ENCODE results near the gene TM4SF5. TPM values are rescaled to one million over a fixed set of nuclear protein-coding genes. Genes with fewer than 3 reads are reported as not detected.

Gene TM4SF5
- total and polyA plus RNA-seq, 2 experiments from 2014 or later = not detected

DNA sequence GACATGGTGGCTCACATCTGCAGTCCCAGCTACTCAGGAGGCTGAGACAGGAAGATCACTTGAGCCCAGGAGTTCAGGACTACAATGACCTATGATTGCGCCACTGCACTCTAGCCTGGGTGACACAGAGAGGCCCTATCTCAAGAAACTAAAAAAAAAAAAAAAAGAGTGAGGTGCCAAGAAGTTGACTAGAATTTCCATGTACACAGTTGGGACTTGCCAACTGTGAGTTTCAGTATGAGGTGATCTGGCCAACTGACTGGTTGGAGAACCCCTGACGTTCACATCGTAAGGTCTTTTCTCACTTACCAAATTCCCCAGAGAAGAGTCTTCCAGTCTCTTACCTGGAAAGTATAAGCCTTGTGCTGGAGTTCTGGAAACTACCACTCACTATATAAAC, 43.6 kb upstream of the TM4SF5 start:
- H3K4me3 ChIP-seq = no peak overlapping the region
- no peaks in the 10 kb centered on the region for H3K9me2 ChIP-seq (ENCODE audit: insufficient read depth)
- H3K4me2 ChIP-seq (ENCODE audit: unreplicated experiment) = no peak overlapping the region
- no peak overlapping the region for H2AFZ ChIP-seq
- H3K27me3 ChIP-seq (replicated peaks; ENCODE audit: insufficient read depth) = no peaks in the 10 kb centered on the region
- no peak overlapping the region for H3K27ac ChIP-seq
- WGBS, 2 experiments (ENCODE audit: low coverage in 1 of 2, low lambda C conversion rate in 2 of 2, missing lambda C conversion rate in 2 of 2) = 51 to 60% methylated on average over 3 of the region's 3 CpGs
- no peak for DNase-seq
- no peak for TF ChIP-seq EZH2 (IDR thresholded peaks at IDR 0.05; ENCODE audit: insufficient read depth, poor library complexity, severe bottlenecking)
- TF ChIP-seq EZH2phosphoT487 (IDR thresholded peaks at IDR 0.05; ENCODE audit: insufficient read depth, low read depth) = no peak
- 0 out of 2 replicates have a peak, but pooled peaks cover 5% of the 10 kb centered on the region for H3K79me2 ChIP-seq (ENCODE audit: insufficient read depth)
- H3K36me3 ChIP-seq (ENCODE audit: low read depth) = no peaks in the 10 kb centered on the region
- peaks cover 5% of the 10 kb centered on the region; the same call in 1 of the 2 replicates for H3K4me1 ChIP-seq (ENCODE audit: insufficient read depth)
- in situ Hi-C loops (cut with MboI) = no loop called here
- no peaks in the 10 kb centered on the region for H3F3A ChIP-seq (ENCODE audit: insufficient read depth)
- no peak overlapping the region for H3K9ac ChIP-seq
- H4K20me1 ChIP-seq (ENCODE audit: insufficient read depth) = no peaks in the 10 kb centered on the region
- no peaks in the 10 kb centered on the region for H3K9me3 ChIP-seq (ENCODE audit: low read depth)

DNA sequence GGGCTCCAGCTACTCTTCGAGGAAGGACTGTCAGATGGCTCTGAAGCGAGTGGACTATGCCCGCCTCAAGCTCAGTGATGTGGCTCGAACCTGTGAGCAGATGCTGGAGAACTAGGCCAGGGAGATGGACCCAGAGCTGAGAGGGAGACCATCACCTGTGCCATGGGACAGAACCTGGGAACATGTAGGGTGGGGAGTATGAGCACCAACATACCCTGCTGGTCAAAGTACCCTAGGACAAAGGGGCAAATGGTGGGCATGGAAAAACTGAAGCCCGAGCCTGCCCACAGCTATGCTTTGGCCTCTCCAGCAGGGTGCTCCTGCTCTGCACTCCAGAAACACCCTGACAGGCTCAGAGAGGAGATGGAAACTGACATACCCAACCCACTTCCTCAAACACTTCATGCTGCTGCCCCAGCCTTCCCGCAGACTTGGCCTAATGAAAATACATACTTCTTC, 38.6 kb upstream of the TM4SF5 start:
- Histone ChIP-seq H3F3A (ENCODE audit: insufficient read depth) (no peaks in the 10 kb centered on the region), H3K4me3 (no peak overlapping the region), H2AFZ (no peak overlapping the region), H3K36me3 (ENCODE audit: low read depth) (no peaks in the 10 kb centered on the region), H3K79me2 (ENCODE audit: insufficient read depth) (0 out of 2 replicates have a peak, but pooled peaks cover 5% of the 10 kb centered on the region), H3K4me1 (ENCODE audit: insufficient read depth) (peaks cover 5% of the 10 kb centered on the region; the same call in 1 of the 2 replicates), H4K20me1 (ENCODE audit: insufficient read depth) (no peaks in the 10 kb centered on the region), H3K9ac (no peak overlapping the region), H3K27me3 (replicated peaks; ENCODE audit: insufficient read depth) (no peaks in the 10 kb centered on the region), H3K27ac (no peak overlapping the region), H3K9me2 (ENCODE audit: insufficient read depth) (no peaks in the 10 kb centered on the region), H3K9me3 (ENCODE audit: low read depth) (no peaks in the 10 kb centered on the region), H3K4me2 (ENCODE audit: unreplicated experiment) (no peak overlapping the region)
- 84 to 87% methylated on average over 6 of the region's 6 CpGs for WGBS, 2 experiments (ENCODE audit: low coverage in 1 of 2, low lambda C conversion rate in 2 of 2, missing lambda C conversion rate in 2 of 2)
- DNase-seq = no peak
- in situ Hi-C loops (cut with MboI) = no loop called here
- TF ChIP-seq EZH2 (IDR thresholded peaks at IDR 0.05; ENCODE audit: insufficient read depth, poor library complexity, severe bottlenecking) (no peak), EZH2phosphoT487 (IDR thresholded peaks at IDR 0.05; ENCODE audit: insufficient read depth, low read depth) (no peak)

DNA sequence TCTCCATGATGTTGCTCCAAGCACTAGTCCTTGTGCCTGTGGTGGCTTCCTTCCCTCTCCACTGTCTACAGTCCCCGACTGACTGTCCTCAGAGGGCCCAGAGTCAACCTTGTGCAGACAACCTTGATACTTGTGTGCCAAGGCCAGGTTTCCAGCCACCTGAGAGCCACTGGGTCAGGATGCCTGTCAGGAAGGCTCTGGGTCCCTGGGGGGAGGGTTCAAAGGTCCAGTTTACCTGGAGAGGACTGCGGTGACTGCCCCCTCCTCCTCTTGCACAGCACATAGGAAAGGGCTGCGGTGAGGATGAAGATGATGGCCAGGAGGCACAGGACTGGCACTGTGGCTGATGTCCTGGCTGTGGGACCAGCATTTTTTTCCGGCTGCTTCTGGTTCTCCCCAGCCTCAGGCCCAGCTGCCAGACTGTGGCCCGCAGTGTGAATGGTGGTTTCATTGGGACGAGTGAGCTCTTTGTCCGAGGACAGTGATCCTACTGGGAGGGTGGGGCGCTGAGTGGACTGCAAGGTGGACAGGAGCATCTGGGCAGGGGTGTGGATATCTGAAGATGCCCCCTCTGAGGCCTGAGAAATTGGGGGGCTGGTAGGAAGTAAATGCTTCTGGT, 36.7 kb upstream of the TM4SF5 start:
- Histone ChIP-seq H2AFZ (no peak overlapping the region), H3K9ac (no peak overlapping the region), H3F3A (ENCODE audit: insufficient read depth) (no peaks in the 10 kb centered on the region), H3K36me3 (ENCODE audit: low read depth) (no peaks in the 10 kb centered on the region), H3K4me2 (ENCODE audit: unreplicated experiment) (no peak overlapping the region), H3K27ac (no peak overlapping the region), H3K27me3 (replicated peaks; ENCODE audit: insufficient read depth) (peaks cover 6% of the 10 kb centered on the region; the same call in 1 of the 2 replicates), H3K4me1 (ENCODE audit: insufficient read depth) (peaks cover 5% of the 10 kb centered on the region; the same call in 1 of the 2 replicates), H3K4me3 (no peak overlapping the region), H3K9me2 (ENCODE audit: insufficient read depth) (no peaks in the 10 kb centered on the region), H3K79me2 (ENCODE audit: insufficient read depth) (0 out of 2 replicates have a peak, but pooled peaks cover 5% of the 10 kb centered on the region), H4K20me1 (ENCODE audit: insufficient read depth) (no peaks in the 10 kb centered on the region), H3K9me3 (ENCODE audit: low read depth) (no peaks in the 10 kb centered on the region)
- DNase-seq = no peak
- in situ Hi-C loops (cut with MboI) = no loop called here
- 82 to 89% methylated on average over 8 of the region's 8 CpGs for WGBS, 2 experiments (ENCODE audit: low coverage in 1 of 2, low lambda C conversion rate in 2 of 2, missing lambda C conversion rate in 2 of 2)
- TF ChIP-seq EZH2phosphoT487 (IDR thresholded peaks at IDR 0.05; ENCODE audit: insufficient read depth, low read depth) (no peak), EZH2 (IDR thresholded peaks at IDR 0.05; ENCODE audit: insufficient read depth, poor library complexity, severe bottlenecking) (no peak)

- no peaks in the 10 kb centered on the region for H3K9me2 ChIP-seq (ENCODE audit: insufficient read depth)
- H3K9me3 ChIP-seq (ENCODE audit: low read depth) = no peaks in the 10 kb centered on the region
- TF ChIP-seq EZH2phosphoT487 (IDR thresholded peaks at IDR 0.05; ENCODE audit: insufficient read depth, low read depth) (no peak), EZH2 (IDR thresholded peaks at IDR 0.05; ENCODE audit: insufficient read depth, poor library complexity, severe bottlenecking) (no peak)
- no peaks in the 10 kb centered on the region for H3K36me3 ChIP-seq (ENCODE audit: low read depth)
- no peak overlapping the region for H3K4me3 ChIP-seq
- no peak overlapping the region for H2AFZ ChIP-seq
- WGBS, 2 experiments (ENCODE audit: low coverage in 1 of 2, low lambda C conversion rate in 2 of 2, missing lambda C conversion rate in 2 of 2) = 52 to 57% methylated on average over 9 of the region's 9 CpGs
- no peak overlapping the region for H3K27ac ChIP-seq
- H3F3A ChIP-seq (ENCODE audit: insufficient read depth) = no peaks in the 10 kb centered on the region
- no peaks in the 10 kb centered on the region for H4K20me1 ChIP-seq (ENCODE audit: insufficient read depth)
- 0 out of 2 replicates have a peak, but pooled peaks cover 5% of the 10 kb centered on the region for H3K79me2 ChIP-seq (ENCODE audit: insufficient read depth)
- H3K9ac ChIP-seq = no peak overlapping the region
- peaks cover 5% of the 10 kb centered on the region; the same call in 1 of the 2 replicates for H3K4me1 ChIP-seq (ENCODE audit: insufficient read depth)
- in situ Hi-C loops (cut with MboI) = no loop called here
- no peak overlapping the region for H3K4me2 ChIP-seq (ENCODE audit: unreplicated experiment)
- peak; percentile 18 for DNase-seq
- H3K27me3 ChIP-seq (replicated peaks; ENCODE audit: insufficient read depth) = peaks cover 6% of the 10 kb centered on the region; the same call in 1 of the 2 replicates
Measured at GRCh38 chr17:4735876-4736651, 35.6 kb upstream of the TM4SF5 start.
